GM06990 (cell line): ENCODE data around the gene ERVK3-1.

ENCODE experiments used
- DNase-seq: peaks from one replicate; pipeline ENCODE4 v3.0.0-alpha.2; 2011; ENCODE audit not compliant: insufficient read length; ENCODE audit errors: extremely low read depth
- H3K27me3 ChIP-seq: replicated peaks from 2 replicates; pipeline ENCODE4 v1.6.0; 2011; ENCODE audit warnings: low read length; ENCODE audit not compliant: control insufficient read depth, insufficient read depth
- H3K36me3 ChIP-seq: 2 replicates; pipeline ENCODE4 v1.5.1; 2011; ENCODE audit warnings: low read length; ENCODE audit not compliant: control insufficient read depth, insufficient read depth
- H3K4me3 ChIP-seq: replicated peaks from 2 replicates; pipeline ENCODE4 v1.5.1; 2011; ENCODE audit warnings: low read depth, mild to moderate bottlenecking, control low read depth, low read length
- TF ChIP-seq, protein P1 (sequence below): IDR thresholded peaks from 2 replicates; pipeline ENCODE4 v1.5.1; 2011; ENCODE audit warnings: low read length, control low read depth, mild to moderate bottlenecking, inconsistent platforms; ENCODE audit not compliant: insufficient read depth, poor library complexity, severe bottlenecking

The ERVK3-1 gene

DNA sequence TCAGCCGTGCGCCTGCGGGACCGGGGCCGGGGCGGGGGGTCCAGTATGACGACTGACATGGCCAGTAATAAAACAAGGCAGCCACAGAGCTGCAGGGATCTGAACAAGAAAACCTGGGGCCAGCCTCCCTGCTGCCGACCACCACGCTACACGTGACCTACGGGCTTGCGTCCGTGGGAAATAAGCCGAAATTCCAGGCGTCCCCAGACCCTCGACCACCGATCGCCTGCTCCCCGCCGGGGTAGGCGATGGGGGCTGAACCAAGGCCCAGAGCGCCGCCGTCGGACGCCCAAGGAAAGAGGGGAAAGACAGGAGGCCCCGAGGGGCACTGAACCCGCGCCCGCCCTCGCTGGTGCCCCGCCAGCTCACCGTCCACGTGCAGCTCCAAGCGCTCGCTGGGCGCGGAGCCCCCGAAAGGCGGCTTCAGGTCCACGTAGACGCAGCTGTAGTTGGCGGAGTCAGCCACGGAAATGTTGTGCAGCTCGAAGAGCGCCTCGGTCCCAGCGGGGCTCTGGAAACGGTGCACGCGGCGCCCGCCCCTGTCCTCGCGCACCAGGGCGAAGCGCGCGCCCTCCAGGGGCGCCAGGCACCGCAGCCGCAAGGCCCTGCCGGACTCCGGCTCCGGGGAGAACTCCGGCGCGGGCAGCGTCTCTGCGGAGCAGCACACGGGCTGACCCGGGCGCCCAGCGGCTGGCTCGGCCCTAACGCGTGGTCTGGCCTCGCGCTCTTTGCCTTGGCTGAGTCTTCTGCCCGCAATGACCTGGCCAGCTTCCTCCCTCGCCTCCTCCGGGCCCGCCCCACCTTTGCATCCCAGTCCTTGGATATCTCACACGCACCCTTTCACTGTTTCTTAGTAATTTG is 45.1 kb downstream of the ERVK3-1 start:
- TF ChIP-seq, protein P1, sequence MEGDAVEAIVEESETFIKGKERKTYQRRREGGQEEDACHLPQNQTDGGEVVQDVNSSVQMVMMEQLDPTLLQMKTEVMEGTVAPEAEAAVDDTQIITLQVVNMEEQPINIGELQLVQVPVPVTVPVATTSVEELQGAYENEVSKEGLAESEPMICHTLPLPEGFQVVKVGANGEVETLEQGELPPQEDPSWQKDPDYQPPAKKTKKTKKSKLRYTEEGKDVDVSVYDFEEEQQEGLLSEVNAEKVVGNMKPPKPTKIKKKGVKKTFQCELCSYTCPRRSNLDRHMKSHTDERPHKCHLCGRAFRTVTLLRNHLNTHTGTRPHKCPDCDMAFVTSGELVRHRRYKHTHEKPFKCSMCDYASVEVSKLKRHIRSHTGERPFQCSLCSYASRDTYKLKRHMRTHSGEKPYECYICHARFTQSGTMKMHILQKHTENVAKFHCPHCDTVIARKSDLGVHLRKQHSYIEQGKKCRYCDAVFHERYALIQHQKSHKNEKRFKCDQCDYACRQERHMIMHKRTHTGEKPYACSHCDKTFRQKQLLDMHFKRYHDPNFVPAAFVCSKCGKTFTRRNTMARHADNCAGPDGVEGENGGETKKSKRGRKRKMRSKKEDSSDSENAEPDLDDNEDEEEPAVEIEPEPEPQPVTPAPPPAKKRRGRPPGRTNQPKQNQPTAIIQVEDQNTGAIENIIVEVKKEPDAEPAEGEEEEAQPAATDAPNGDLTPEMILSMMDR = no peak

DNA sequence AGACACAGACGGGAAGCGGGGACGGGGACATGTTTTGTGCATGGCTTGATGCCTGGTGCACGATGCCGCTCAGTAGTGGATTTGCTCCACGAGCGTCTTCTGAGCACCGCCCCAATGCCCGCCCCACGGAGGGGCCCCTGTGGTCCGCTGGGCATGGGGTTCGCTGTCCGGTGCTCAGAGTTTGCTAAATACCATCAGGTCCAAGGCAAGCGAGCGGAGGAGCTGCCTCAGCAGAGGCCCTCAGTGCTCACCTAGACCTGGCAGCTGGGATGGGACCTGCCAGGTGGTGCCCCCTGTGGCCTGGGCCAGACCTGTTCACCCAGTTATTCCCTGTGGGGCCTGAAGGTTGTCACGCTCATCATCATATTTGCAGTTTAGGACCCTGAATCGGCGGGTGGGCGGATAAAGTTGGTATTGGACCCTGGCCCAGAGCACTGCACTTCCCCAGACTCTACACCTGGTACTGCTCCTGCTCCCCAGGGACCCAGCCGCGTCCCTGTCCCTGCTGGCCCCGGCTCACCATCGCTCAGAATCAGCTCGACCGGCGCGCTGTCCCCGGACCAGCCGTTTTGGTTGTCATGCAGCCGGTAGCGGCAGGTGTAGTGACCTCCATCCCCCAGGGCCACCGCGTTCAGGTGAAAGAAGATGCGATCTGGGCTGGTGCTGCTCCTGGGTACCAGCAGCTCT is 45.8 kb downstream of the ERVK3-1 start:
- no peak for DNase-seq
- no peak overlapping the region for H3K4me3 ChIP-seq
- H3K36me3 ChIP-seq = peaks cover 2% of the 10 kb centered on the region
- H3K27me3 ChIP-seq = no peaks in the 10 kb centered on the region
- TF ChIP-seq, protein P1 = no peak

More for the DNA sequence above, 45.1 kb downstream of the ERVK3-1 start:
- H3K4me3 ChIP-seq = no peak overlapping the region
- peaks cover 2% of the 10 kb centered on the region for H3K36me3 ChIP-seq
- no peaks in the 10 kb centered on the region for H3K27me3 ChIP-seq
- DNase-seq = no peak

DNA sequence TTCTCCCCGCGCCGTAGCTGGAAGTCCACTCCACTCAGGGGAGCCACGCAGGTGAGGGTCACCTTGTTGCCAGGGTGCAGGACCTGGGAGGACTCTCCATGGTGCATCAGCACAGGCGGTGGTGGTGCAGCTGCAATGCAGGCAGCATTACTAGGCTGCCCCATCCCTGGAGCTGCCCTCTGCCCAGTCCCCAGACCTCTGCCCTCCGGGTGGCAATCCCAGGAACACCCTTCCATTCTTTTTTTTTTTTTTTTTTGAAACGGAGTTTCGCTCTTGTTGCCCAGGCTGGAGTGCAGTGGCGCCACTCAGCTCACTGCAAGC is 46.3 kb downstream of the ERVK3-1 start:
- TF ChIP-seq, protein P1 = no peak
- no peaks in the 10 kb centered on the region for H3K27me3 ChIP-seq
- DNase-seq = no peak
- H3K36me3 ChIP-seq = peaks cover 2% of the 10 kb centered on the region
- H3K4me3 ChIP-seq = no peak overlapping the region

DNA sequence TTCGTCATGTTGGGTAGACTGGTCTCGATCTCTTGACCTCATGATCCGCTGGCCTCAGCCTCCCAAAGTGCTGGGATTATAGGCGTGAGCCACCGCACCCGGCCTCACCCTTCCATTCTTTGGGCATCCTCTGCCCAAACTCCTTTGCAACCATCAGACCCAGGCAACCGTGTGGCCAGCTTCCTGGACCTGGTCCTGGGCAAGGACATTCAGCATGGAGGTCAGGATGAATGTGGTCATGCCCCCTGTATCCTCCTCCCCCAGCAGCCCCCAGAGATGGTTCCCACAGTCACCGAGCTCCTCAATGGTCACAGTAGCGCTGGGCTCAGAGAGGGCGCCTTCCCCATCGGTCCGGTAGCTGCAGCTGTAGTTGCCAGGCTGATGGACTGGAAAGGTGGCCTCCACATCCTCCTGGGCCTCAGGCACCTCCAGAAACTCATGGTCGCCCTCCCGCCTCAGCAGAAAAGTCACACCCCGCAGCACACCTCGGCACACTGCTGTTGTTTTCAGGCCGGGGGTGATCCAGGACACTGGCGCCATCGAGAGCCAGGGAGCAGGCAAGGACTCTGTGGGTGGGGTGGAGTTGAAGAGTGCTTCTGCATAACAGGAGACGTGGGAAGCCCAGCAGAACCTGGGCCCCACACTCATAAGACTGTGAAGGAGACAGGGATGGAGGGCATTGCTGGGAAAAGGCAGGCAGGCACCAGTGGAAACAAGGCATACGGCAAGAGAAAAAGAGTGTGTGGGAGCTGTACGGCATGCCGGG is 47.0 kb downstream of the ERVK3-1 start:
- no peak overlapping the region for H3K4me3 ChIP-seq
- DNase-seq = no peak
- no peaks in the 10 kb centered on the region for H3K27me3 ChIP-seq
- peaks cover 2% of the 10 kb centered on the region for H3K36me3 ChIP-seq
- TF ChIP-seq, protein P1 = no peak

DNA sequence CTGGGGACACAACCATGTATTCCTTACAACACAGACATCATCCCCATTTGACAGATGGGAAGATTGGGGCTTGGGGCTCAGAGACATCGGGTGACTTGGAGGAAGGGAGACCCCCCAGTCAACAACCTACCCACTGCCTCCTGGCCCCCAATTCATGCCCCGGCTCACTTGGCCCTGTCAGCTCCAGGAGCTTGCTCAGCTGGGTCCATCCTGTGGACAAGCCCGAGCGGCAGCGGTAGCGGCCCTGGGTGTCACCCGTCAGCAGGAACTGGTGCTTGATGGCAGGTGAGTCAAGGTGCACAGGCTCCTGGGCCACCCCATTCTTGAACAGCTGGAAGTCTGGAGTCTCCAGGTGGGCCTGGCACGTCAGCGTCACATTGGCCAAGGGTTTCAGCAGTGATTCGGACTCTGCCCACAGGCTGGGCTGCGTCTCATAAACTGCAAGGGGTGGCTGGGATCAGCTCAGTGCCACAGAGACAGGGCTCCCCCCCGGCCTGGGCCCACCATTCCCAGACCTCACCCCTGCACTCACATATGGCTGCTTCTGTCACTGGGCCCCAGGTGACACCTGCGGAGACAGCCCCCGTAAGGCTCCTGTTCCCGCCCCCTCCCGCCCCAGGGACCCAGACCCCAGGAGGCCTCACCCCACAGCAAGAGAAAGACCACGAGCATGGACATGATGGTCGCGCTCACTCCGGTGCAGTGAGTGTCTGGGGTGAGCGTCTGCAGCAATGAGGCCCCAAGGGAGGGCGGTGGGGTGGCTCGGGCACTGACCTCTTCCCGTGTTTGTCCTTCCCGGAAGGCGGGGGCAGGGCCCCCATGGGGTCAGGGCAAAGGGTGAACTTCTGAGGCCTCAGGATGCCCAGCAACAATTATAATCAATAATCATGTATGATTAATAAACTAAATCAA is 47.8 kb downstream of the ERVK3-1 start, which contains the start of gene A1BG:
Gene A1BG, minus strand, starts transcription at position 733 of the 912 bp plus-strand sequence. Its CDS starts 55 bp downstream, at position 678.
- no peaks in the 10 kb centered on the region for H3K27me3 ChIP-seq
- no peak within 1 kb of the TSS for H3K4me3 ChIP-seq
- TF ChIP-seq, protein P1 = no peak
- peaks cover 2% of the 10 kb centered on the region for H3K36me3 ChIP-seq
- DNase-seq = no peak
